ENCODE measurements around the gene TRIP10. TPM values are rescaled to one million over a fixed set of nuclear protein-coding genes. Genes with fewer than 3 reads are reported as not detected.

The TRIP10 gene
- total and polyA plus RNA-seq, 2 of the 13 experiments (the other 11 are each of a cell fraction or from before 2014, with no cell fraction given): 32.5 to 33.2 TPM

DNA sequence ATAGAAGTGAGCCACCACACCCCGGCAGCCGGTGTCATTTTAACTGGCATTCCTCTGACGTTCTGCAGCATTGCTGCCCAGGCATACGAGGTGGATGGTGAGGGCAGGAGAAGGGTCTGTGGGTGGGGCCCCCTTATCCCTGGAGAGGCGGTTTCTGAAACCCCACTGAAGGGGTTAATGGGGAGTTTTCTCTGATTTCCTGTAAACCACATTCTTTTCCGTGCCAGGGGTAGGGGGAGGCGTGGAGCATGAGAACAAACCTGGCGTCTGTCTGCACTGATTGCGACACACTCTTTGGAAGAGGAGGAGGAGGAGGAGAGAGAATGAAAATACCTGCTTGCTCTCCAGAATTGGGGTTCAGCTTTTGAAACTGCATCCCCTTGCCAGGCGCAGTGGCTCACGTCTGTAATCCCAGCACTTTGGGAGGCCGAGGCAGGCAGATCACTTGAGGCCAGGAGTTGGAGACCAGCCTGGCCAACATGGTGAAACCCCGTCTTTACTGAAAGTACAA is 16.3 kb upstream of the TRIP10 start (continued):
- no peak for TF ChIP-seq ZNF572 (CRISPR knock-in tag; IDR thresholded peaks at IDR 0.05)
- TF ChIP-seq CEBPG (CRISPR knock-in tag; IDR thresholded peaks at IDR 0.05): peak; percentile 99
- TF ChIP-seq PAX8 (CRISPR knock-in tag; IDR thresholded peaks at IDR 0.05; ENCODE audit: borderline replicate concordance): no peak
- no peak for TF ChIP-seq NR3C1 (CRISPR knock-in tag; IDR thresholded peaks at IDR 0.05)
- no peak for TF ChIP-seq MEF2D (CRISPR knock-in tag; IDR thresholded peaks at IDR 0.05)
- TF ChIP-seq ZBTB20 (CRISPR knock-in tag; IDR thresholded peaks at IDR 0.05; ENCODE audit: borderline replicate concordance, low read depth): peak; percentile 31; the same call in 1 of the 2 replicates
- TF ChIP-seq, protein P1, sequence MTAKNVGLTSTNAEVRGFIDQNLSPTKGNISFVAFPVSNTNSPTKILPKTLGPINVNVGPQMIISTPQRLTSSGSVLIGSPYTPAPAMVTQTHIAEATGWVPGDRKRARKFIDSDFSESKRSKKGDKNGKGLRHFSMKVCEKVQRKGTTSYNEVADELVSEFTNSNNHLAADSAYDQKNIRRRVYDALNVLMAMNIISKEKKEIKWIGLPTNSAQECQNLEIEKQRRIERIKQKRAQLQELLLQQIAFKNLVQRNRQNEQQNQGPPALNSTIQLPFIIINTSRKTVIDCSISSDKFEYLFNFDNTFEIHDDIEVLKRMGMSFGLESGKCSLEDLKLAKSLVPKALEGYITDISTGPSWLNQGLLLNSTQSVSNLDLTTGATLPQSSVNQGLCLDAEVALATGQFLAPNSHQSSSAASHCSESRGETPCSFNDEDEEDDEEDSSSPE (CRISPR knock-in tag; IDR thresholded peaks at IDR 0.05): peak; percentile 37; the same call in 1 of the 2 replicates
- no peak for TF ChIP-seq RARG (CRISPR knock-in tag; IDR thresholded peaks at IDR 0.05; ENCODE audit: low read depth)
- TF ChIP-seq ASH2L (IDR thresholded peaks at IDR 0.05; ENCODE audit: insufficient read length, low read depth, low read length): no peak
- TF ChIP-seq TOE1 (CRISPR knock-in tag; IDR thresholded peaks at IDR 0.05): no peak
- no peak for TF ChIP-seq ZNF30 (CRISPR knock-in tag; IDR thresholded peaks at IDR 0.05)
- TF ChIP-seq, protein P2, sequence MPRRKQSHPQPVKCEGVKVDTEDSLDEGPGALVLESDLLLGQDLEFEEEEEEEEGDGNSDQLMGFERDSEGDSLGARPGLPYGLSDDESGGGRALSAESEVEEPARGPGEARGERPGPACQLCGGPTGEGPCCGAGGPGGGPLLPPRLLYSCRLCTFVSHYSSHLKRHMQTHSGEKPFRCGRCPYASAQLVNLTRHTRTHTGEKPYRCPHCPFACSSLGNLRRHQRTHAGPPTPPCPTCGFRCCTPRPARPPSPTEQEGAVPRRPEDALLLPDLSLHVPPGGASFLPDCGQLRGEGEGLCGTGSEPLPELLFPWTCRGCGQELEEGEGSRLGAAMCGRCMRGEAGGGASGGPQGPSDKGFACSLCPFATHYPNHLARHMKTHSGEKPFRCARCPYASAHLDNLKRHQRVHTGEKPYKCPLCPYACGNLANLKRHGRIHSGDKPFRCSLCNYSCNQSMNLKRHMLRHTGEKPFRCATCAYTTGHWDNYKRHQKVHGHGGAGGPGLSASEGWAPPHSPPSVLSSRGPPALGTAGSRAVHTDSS (CRISPR knock-in tag; conservative IDR thresholded peaks at IDR 0.05): no peak
- peak; percentile 67; the same call in 1 of the 2 replicates for TF ChIP-seq ARNTL (CRISPR knock-in tag; IDR thresholded peaks at IDR 0.05)
- no peak for TF ChIP-seq HNRNPL (IDR thresholded peaks at IDR 0.05; ENCODE audit: low read depth, low read length)
- TF ChIP-seq, protein P3, sequence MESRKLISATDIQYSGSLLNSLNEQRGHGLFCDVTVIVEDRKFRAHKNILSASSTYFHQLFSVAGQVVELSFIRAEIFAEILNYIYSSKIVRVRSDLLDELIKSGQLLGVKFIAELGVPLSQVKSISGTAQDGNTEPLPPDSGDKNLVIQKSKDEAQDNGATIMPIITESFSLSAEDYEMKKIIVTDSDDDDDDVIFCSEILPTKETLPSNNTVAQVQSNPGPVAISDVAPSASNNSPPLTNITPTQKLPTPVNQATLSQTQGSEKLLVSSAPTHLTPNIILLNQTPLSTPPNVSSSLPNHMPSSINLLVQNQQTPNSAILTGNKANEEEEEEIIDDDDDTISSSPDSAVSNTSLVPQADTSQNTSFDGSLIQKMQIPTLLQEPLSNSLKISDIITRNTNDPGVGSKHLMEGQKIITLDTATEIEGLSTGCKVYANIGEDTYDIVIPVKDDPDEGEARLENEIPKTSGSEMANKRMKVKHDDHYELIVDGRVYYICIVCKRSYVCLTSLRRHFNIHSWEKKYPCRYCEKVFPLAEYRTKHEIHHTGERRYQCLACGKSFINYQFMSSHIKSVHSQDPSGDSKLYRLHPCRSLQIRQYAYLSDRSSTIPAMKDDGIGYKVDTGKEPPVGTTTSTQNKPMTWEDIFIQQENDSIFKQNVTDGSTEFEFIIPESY (CRISPR knock-in tag; IDR thresholded peaks at IDR 0.05): no peak; the same call in 1 of the 2 replicates
- peak; percentile 61 for TF ChIP-seq ZNF292 (CRISPR knock-in tag; IDR thresholded peaks at IDR 0.05; ENCODE audit: borderline replicate concordance, low read depth)
- no peak for TF ChIP-seq HOXA9 (CRISPR knock-in tag; IDR thresholded peaks at IDR 0.05; ENCODE audit: borderline replicate concordance)
- TF ChIP-seq EEA1 (CRISPR knock-in tag; IDR thresholded peaks at IDR 0.05; ENCODE audit: borderline replicate concordance): no peak
- TF ChIP-seq ZBTB7A (CRISPR knock-in tag; IDR thresholded peaks at IDR 0.05): peak; percentile 72; the same call in 1 of the 2 replicates
- TF ChIP-seq, protein P4, sequence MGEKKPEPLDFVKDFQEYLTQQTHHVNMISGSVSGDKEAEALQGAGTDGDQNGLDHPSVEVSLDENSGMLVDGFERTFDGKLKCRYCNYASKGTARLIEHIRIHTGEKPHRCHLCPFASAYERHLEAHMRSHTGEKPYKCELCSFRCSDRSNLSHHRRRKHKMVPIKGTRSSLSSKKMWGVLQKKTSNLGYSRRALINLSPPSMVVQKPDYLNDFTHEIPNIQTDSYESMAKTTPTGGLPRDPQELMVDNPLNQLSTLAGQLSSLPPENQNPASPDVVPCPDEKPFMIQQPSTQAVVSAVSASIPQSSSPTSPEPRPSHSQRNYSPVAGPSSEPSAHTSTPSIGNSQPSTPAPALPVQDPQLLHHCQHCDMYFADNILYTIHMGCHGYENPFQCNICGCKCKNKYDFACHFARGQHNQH (CRISPR knock-in tag; IDR thresholded peaks at IDR 0.05): peak; percentile 73; the same call in 1 of the 2 replicates
- TF ChIP-seq, protein P5, sequence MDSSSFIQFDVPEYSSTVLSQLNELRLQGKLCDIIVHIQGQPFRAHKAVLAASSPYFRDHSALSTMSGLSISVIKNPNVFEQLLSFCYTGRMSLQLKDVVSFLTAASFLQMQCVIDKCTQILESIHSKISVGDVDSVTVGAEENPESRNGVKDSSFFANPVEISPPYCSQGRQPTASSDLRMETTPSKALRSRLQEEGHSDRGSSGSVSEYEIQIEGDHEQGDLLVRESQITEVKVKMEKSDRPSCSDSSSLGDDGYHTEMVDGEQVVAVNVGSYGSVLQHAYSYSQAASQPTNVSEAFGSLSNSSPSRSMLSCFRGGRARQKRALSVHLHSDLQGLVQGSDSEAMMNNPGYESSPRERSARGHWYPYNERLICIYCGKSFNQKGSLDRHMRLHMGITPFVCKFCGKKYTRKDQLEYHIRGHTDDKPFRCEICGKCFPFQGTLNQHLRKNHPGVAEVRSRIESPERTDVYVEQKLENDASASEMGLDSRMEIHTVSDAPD (CRISPR knock-in tag; IDR thresholded peaks at IDR 0.05): no peak
- no peak for TF ChIP-seq ZFAT (CRISPR knock-in tag; conservative IDR thresholded peaks at IDR 0.05)
- TF ChIP-seq HNRNPH1 (optimal IDR thresholded peaks at IDR 0.05; ENCODE audit: low read depth, low read length): no peak

Data from HepG2 (cell line).